Sigmoid colon (tissue), 4 donors: Measurements from ENCODE around the gene KEL.

ENCODE experiments used
- EP300 ChIP-seq, 4 donors: sonication (generic); formaldehyde crosslinking; IDR thresholded peaks; one replicate each; pipeline ENCODE4 v1.6.1; 2017; ENCODE audit warnings: antibody characterized with exemption in 4 of 4
- POLR2A ChIP-seq, 2 donors: fragments of 450-650 bp; IDR thresholded peaks; one replicate each; pipeline ENCODE4 v1.6.1; 2016; ENCODE audit warnings: antibody characterized with exemption in 2 of 2, mild to moderate bottlenecking in 2 of 2, moderate library complexity in 2 of 2
- POLR2AphosphoS5 ChIP-seq, 4 donors: sonication (generic); formaldehyde crosslinking; IDR thresholded peaks; one replicate each; pipeline ENCODE4 v1.6.1; 2017; ENCODE audit warnings: antibody characterized with exemption in 4 of 4
- TF ChIP-seq, protein P1 (sequence below), 4 experiments: fragments of 450-650 bp in 3 of 4; fragments of 200-600 bp in 1 of 4; IDR thresholded peaks; one replicate each; pipeline ENCODE4 v1.5.1; 2016 to 2019; ENCODE audit warnings: antibody characterized with exemption in 4 of 4, mild to moderate bottlenecking in 3 of 4, moderate library complexity in 2 of 4

DNA sequence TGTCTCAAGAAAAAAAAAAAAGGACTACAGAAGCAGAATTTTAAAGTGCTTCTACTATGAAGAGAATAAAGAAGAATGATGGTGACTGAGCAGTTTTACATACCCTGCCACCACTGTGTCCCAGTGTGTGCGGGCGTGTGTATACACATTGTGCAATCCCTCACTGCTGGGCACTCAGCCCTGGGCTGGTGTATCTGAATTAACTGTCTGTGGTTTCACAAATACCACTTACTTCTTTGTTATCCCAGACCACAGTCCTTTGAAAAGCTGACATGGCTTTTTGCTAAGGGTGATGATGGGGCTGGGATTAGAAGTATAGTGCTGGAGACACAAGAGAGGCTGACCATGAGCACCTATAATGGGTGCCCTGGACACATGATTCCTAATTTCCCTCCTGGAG, 55.5 kb downstream of the KEL start:
- TF ChIP-seq POLR2A (IDR thresholded peaks at IDR 0.05) (no peak), POLR2AphosphoS5 (IDR thresholded peaks at IDR 0.05) (no peak), EP300 (IDR thresholded peaks at IDR 0.05) (no peak)
- TF ChIP-seq, protein P1, sequence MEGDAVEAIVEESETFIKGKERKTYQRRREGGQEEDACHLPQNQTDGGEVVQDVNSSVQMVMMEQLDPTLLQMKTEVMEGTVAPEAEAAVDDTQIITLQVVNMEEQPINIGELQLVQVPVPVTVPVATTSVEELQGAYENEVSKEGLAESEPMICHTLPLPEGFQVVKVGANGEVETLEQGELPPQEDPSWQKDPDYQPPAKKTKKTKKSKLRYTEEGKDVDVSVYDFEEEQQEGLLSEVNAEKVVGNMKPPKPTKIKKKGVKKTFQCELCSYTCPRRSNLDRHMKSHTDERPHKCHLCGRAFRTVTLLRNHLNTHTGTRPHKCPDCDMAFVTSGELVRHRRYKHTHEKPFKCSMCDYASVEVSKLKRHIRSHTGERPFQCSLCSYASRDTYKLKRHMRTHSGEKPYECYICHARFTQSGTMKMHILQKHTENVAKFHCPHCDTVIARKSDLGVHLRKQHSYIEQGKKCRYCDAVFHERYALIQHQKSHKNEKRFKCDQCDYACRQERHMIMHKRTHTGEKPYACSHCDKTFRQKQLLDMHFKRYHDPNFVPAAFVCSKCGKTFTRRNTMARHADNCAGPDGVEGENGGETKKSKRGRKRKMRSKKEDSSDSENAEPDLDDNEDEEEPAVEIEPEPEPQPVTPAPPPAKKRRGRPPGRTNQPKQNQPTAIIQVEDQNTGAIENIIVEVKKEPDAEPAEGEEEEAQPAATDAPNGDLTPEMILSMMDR (IDR thresholded peaks at IDR 0.05), result no peak
